Heart left ventricle (tissue), 16 donors: ENCODE data around the gene BMX. TPM values are rescaled to one million over a fixed set of nuclear protein-coding genes. Genes with fewer than 3 reads are reported as not detected.

ENCODE experiments used
- ATAC-seq, 4 donors: fragments of 200-7000 bp; cut with Tn5 transposase; one replicate each; pipeline ENCODE4 v1.9.1; 2020 to 2022; ENCODE audit warnings: moderate library complexity in 4 of 4, mild to moderate bottlenecking in 3 of 4, moderate number of reproducible peaks in 1 of 4
- DNase-seq, 5 donors: peaks; one replicate each; pipeline ENCODE4 v3.0.0-alpha.2; 2020
- H3K27ac ChIP-seq, 12 donors: fragments of 200-600 bp; sonication (generic) in 4 of 12; one replicate each; pipeline versions ENCODE4 v1.5.0 to v1.8.0; 2016 to 2022; ENCODE audit warnings: mild to moderate bottlenecking in 2 of 12
- H3K27me3 ChIP-seq, 9 donors: fragments of 200-600 bp; sonication (generic) in 2 of 9; one replicate each; pipeline versions ENCODE4 v1.5.1 to v1.8.0; 2016 to 2022; ENCODE audit warnings: mild to moderate bottlenecking in 3 of 9
- H3K36me3 ChIP-seq, 9 donors: fragments of 200-600 bp; sonication (generic) in 2 of 9; one replicate each; pipeline versions ENCODE4 v1.5.0 to v1.8.0; 2018 to 2022; ENCODE audit warnings: mild to moderate bottlenecking in 2 of 9
- H3K4me1 ChIP-seq, 12 donors: fragments of 200-600 bp; sonication (generic) in 4 of 12; one replicate each; pipeline versions ENCODE4 v1.5.0 to v1.8.0; 2016 to 2022; ENCODE audit warnings: mild to moderate bottlenecking in 3 of 12
- H3K4me3 ChIP-seq, 12 donors: fragments of 200-600 bp; sonication (generic) in 4 of 12; one replicate each; pipeline versions ENCODE4 v1.5.0 to v1.8.0; 2017 to 2022; ENCODE audit warnings: mild to moderate bottlenecking in 9 of 12, moderate library complexity in 4 of 12
- H3K9me3 ChIP-seq, 12 donors: fragments of 200-600 bp; sonication (generic) in 4 of 12; one replicate each; pipeline versions ENCODE4 v1.5.0 to v1.8.0; 2016 to 2022; ENCODE audit warnings: mild to moderate bottlenecking in 1 of 12
- POLR2A ChIP-seq, 2 donors: fragments of 450-650 bp; IDR thresholded peaks; one replicate each; pipeline ENCODE4 v1.6.1; 2017; ENCODE audit warnings: antibody characterized with exemption in 2 of 2, mild to moderate bottlenecking in 2 of 2, moderate library complexity in 2 of 2
- WGBS, 4 donors: extraction: QIAGEN DNeasy Blood & Tissue Kit in 2 of 4; methylation state at CpG; one replicate each; pipeline versions ENCODE4 v1.1.5 to v1.1.7; 2013 to 2018; 5-methylcytosine and 5-hydroxymethylcytosine counted together
- intact Hi-C, 10 donors: fragments of 100-400 bp; cut with DNase I; formaldehyde crosslinking; loops; one replicate each; pipeline versions ENCODE4 v1.11.1 to v1.14.2; 2022
- polyA plus RNA-seq, 2 donors: library from polyadenylated mRNA; stranded (reverse); fragments of 200-250 nt; gene quantifications; one replicate each; pipeline ENCODE4 v1.2.3, GENCODE V29; 2013
- total RNA-seq, 9 donors: library from RNA; depleted of rRNA in 2 of 9; stranded (reverse); fragments of >200 nt in 2 of 9; fragmentation: NEBNext Ultra II Directional in 3 of 9; extraction: Animal tissue kit (Norgen Biotek cat#: 25700) in 3 of 9; gene quantifications; one replicate each; pipeline versions ENCODE4 v1.1.0 to v1.2.4, GENCODE V29; 2016 to 2023
- TF ChIP-seq, protein P1 (sequence below), 12 donors: fragments of 200-600 bp; sonication (generic) in 4 of 12; IDR thresholded peaks; one replicate each; pipeline versions ENCODE4 v1.5.0 to v1.8.0; 2018 to 2022; ENCODE audit warnings: antibody characterized with exemption in 12 of 12, mild to moderate bottlenecking in 5 of 12
- donor health status: ischemic (EF 13 %, LVEDD 7.1; RV severe dilation, severe dysfunction).
- donor health status: healthy with polysubstance abuse.
- donor health status: DM: no; HTN: yes; CAD: no.
- donor health status: DM: no; HTN: no; CAD: no.
- donor health status: ischemic (EF 25% LVEDD 6.9; RV normal size, moderate dysfunction).
- donor health status: ischemic (EF 25% LVEDD 5.7; RV mildly dilated, moderate dysfunction).
- donor health status: healthy.
- donor health status: DM: yes; HTN: yes; CAD: no.
- donor health status: ischemic (EF 35%, LVEDD 5.7; RV mildly dilated, moderate dysfunction).
- donor health status: nonischemic (EF 11% LVEDD 7.7; RV severe dilation, severe dysfunction).
- donor health status: DM: yes; HTN: yes; CAD: no.
- donor health status: PGD.
- donor health status: ischemic (EF 29% LVEDD 5.4; RV normal size, mild dysfunction).
- donor health status: nonischemic (EF 23%, LVEDD 6.1; RV moderate dilation, normal function).

The BMX gene
- total and polyA plus RNA-seq, 11 donors = 0.47 to 2.8 (median 1.3) TPM

DNA sequence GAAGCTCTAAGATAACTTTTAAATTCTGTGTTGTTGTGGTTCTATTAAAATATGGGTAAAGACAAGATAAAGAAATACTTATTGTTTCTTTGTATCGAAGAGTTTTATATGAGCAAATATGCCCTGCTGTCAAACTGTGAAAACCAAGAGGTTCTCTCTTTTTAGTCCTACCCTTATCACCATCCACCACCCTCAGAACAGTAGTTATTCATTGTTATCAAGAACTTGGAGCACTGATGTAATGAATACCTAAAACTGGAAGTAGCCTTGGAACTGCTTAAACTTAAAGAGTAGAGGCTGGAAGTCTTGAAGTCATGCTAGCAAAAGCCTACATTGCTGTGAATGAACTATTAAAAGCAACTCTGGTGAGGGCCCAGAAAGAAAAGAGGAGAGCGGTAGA, 16.7 kb upstream of the BMX start:
- no peak for TF ChIP-seq POLR2A (IDR thresholded peaks at IDR 0.05)
- TF ChIP-seq, protein P1, sequence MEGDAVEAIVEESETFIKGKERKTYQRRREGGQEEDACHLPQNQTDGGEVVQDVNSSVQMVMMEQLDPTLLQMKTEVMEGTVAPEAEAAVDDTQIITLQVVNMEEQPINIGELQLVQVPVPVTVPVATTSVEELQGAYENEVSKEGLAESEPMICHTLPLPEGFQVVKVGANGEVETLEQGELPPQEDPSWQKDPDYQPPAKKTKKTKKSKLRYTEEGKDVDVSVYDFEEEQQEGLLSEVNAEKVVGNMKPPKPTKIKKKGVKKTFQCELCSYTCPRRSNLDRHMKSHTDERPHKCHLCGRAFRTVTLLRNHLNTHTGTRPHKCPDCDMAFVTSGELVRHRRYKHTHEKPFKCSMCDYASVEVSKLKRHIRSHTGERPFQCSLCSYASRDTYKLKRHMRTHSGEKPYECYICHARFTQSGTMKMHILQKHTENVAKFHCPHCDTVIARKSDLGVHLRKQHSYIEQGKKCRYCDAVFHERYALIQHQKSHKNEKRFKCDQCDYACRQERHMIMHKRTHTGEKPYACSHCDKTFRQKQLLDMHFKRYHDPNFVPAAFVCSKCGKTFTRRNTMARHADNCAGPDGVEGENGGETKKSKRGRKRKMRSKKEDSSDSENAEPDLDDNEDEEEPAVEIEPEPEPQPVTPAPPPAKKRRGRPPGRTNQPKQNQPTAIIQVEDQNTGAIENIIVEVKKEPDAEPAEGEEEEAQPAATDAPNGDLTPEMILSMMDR (IDR thresholded peaks at IDR 0.05) = no peak
- WGBS, 4 donors = 82 to 99% (median 85%) methylated on average over 2 of the region's 2 CpGs
- H3K27ac ChIP-seq = no peak overlapping the region
- no peak overlapping the region for H3K4me3 ChIP-seq
- H3K4me1 ChIP-seq = peaks cover 0 to 6% (median 0%) of the 10 kb centered on the region in 12 donors
- peaks cover 0 to 23% (median 0%) of the 10 kb centered on the region in 9 donors for H3K27me3 ChIP-seq
- no peak for DNase-seq
- ATAC-seq = no peak
- no peaks in the 10 kb centered on the region for H3K9me3 ChIP-seq
- peaks cover 0 to 27% (median 0%) of the 10 kb centered on the region in 9 donors for H3K36me3 ChIP-seq
- intact Hi-C loops = no loop called here

- Histone ChIP-seq H3K9me3 (no peaks in the 10 kb centered on the region), H3K27ac (peak overlapping the region in 11 of 12 donors; percentile 49 to 86 (median 78)), H3K36me3 (peaks cover 0 to 26% (median 5%) of the 10 kb centered on the region in 9 donors), H3K4me1 (peaks cover 0 to 15% (median 2%) of the 10 kb centered on the region in 12 donors), H3K4me3 (peak overlapping the region in 11 of 12 donors; percentile 36 to 84 (median 69)), H3K27me3 (peaks cover 0 to 37% (median 0%) of the 10 kb centered on the region in 9 donors)
- WGBS, 4 donors = 38 to 70% (median 67%) methylated on average over 5 of the region's 5 CpGs
- intact Hi-C loops = loop anchor here in 9 of 10 donors (5.0 to 10.0 kb wide), 4 partner anchors 72 to 162 kb away; no protein-coding TSS in a partner anchor
- peak in 1 of 4 donors; percentile 4 for ATAC-seq
- DNase-seq = no peak
- TF ChIP-seq, protein P1 (IDR thresholded peaks at IDR 0.05) = no peak
- TF ChIP-seq POLR2A (IDR thresholded peaks at IDR 0.05) = no peak
Observed at GRCh38 chrX:15492469-15492868, 8.1 kb upstream of the BMX start.

- TF ChIP-seq, protein P1 (IDR thresholded peaks at IDR 0.05) = peak; percentile 5 to 54 (median 32)
- TF ChIP-seq POLR2A (IDR thresholded peaks at IDR 0.05) = peak in 1 of 2 donors; percentile 81
- ATAC-seq (peak; percentile 98 to 100 (median 99)), DNase-seq (peak; percentile 86 to 92 (median 91))
- intact Hi-C loops = loop anchor here in 9 of 10 donors (5.0 to 10.0 kb wide), 4 partner anchors 71 to 161 kb away; no protein-coding TSS in a partner anchor
- Histone ChIP-seq H3K9me3 (no peaks in the 10 kb centered on the region), H3K4me1 (peaks cover 0 to 15% (median 2%) of the 10 kb centered on the region in 12 donors), H3K36me3 (peaks cover 0 to 22% (median 5%) of the 10 kb centered on the region in 9 donors), H3K27ac (peak within 1 kb of the TSS; percentile 40 to 86 (median 78)), H3K4me3 (peak within 1 kb of the TSS; percentile 28 to 84 (median 68)), H3K27me3 (peaks cover 0 to 34% (median 0%) of the 10 kb centered on the region in 9 donors)
- 4 to 16% (median 8%) methylated on average over 41 to 47 of the region's 47 CpGs for WGBS, 4 donors
Observed at GRCh38 chrX:15493118-15493962, 7.3 kb upstream of the BMX start, which contains the start of gene PIR. Gene PIR, minus strand, starts transcription at chrX:15493333. Its CDS starts 2,076 bp downstream, at chrX:15491257.

- Histone ChIP-seq H3K27me3 (peaks cover 0 to 31% (median 0%) of the 10 kb centered on the region in 9 donors), H3K4me1 (peaks cover 0 to 18% (median 2%) of the 10 kb centered on the region in 12 donors), H3K36me3 (peaks cover 0 to 2% (median 0%) of the 10 kb centered on the region in 9 donors), H3K27ac (no peak overlapping the region), H3K4me3 (no peak overlapping the region), H3K9me3 (no peaks in the 10 kb centered on the region)
- no peak for TF ChIP-seq POLR2A (IDR thresholded peaks at IDR 0.05)
- TF ChIP-seq, protein P1 (IDR thresholded peaks at IDR 0.05) = no peak
- intact Hi-C loops = loop anchor here in 8 of 10 donors (5.0 to 10.0 kb wide), 6 partner anchors 66 to 159 kb away; no protein-coding TSS in a partner anchor
- DNase-seq (no peak), ATAC-seq (no peak)
- 68 to 84% (median 77%) methylated on average over 4 of the region's 4 CpGs for WGBS, 4 donors
Observed at GRCh38 chrX:15495801-15496200, 4.8 kb upstream of the BMX start.
